ENCODE measurements around the gene EDDM13. TPM values are rescaled to one million over a fixed set of nuclear protein-coding genes. Genes with fewer than 3 reads are reported as not detected.

Gene EDDM13
- total and polyA plus RNA-seq, 2 of the 13 experiments (the other 11 are each of a cell fraction or from before 2014, with no cell fraction given) = not detected

DNA sequence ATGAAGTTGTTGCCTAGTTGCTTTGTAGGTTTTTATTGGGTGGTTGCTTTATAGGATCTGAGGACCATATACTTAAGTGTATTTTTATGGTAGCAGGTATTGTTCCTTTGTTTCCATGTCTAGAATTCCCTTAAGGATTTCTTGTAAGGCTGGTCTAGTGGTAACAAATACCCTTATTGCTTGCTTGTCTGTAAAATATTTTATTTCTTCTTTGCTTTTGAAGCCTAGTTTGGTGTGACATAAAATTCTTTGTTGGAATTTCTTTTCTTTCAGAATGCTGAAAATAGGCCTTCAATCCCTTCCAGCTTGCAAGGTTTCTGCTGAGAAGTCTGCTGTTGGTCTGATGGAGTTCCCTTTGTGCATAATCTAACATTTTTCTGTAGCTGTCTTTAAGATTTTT is 60.1 kb downstream of the EDDM13 start:
- ATAC-seq = no peak
- Histone ChIP-seq H2AFZ (ENCODE audit: low read length) (no peak overlapping the region), H3K9me3 (ENCODE audit: low read length) (peaks cover 6% of the 10 kb centered on the region; the same call in 1 of the 2 replicates), H3K79me2 (ENCODE audit: insufficient read depth, low read length) (no peaks in the 10 kb centered on the region), H3K9ac (ENCODE audit: insufficient read depth, low read depth, low read length) (no peak overlapping the region), H3K4me3 (replicated peaks in 1 of 3; ENCODE audit: insufficient read depth in 1 of 3, low read depth in 2 of 3, low read length in 3 of 3) (no peak overlapping the region), H3K36me3 (replicated peaks in 1 of 2; ENCODE audit: control insufficient read depth in 1 of 2, insufficient read depth in 2 of 2, low read length in 2 of 2) (no peaks in the 10 kb centered on the region), H3K27ac (ENCODE audit: extremely low read length, insufficient read depth, low read length) (no peak overlapping the region), H3K4me2 (ENCODE audit: low read depth, low read length) (no peak overlapping the region), H4K20me1 (ENCODE audit: insufficient read depth, low read length) (no peaks in the 10 kb centered on the region), H3K4me1 (ENCODE audit: insufficient read depth, low read length) (no peaks in the 10 kb centered on the region; the same call in 1 of the 2 replicates), H3K27me3 (ENCODE audit: control insufficient read depth in 1 of 2, insufficient read depth in 2 of 2, low read length in 2 of 2) (no peaks in the 10 kb centered on the region)
- intact Hi-C loops (cut with micrococcal nuclease; ENCODE audit: unreplicated experiment) (loop anchor here (1.0 kb wide), 2 partner anchors 79 to 256 kb away; no protein-coding TSS in a partner anchor), in situ Hi-C loops (cut with HindIII; ENCODE audit: extremely low pct_ligation_motif_present, low pct_unique_long_range_greater_than_20kb) (loop anchor here (5.0 kb wide), 1 partner anchor 80 kb away; no protein-coding TSS in a partner anchor)
- FAIRE-seq = no peak
- DNase-seq (ENCODE audit: low spot score) = no peak
- ChIA-PET CTCF (ENCODE audit: low intra/inter-chr PET ratio, low total read pairs) (interaction anchor here (1.2 to 2.4 kb wide), 5 partner anchors 18 to 266 kb away, joined by 4 to 46 read pairs (median 15); partner anchors contain the start of gene ZSCAN5A), POLR2A (interaction anchor here (1.2 kb wide), 2 partner anchors 35 to 79 kb away, joined by 4 to 7 read pairs; no protein-coding TSS in a partner anchor)
- TF ChIP-seq ZSCAN22 (CRISPR knock-in tag; IDR thresholded peaks at IDR 0.05) (no peak), ZNF205 (CRISPR knock-in tag; IDR thresholded peaks at IDR 0.05) (no peak), ATAD3A (CRISPR knock-in tag; IDR thresholded peaks at IDR 0.05) (no peak), ZNF337 (CRISPR knock-in tag; IDR thresholded peaks at IDR 0.05; ENCODE audit: borderline replicate concordance, low read depth) (peak; percentile 77; the same call in 1 of the 2 replicates)
- no TSS peak for BruUV-seq (replicated peaks)

DNA sequence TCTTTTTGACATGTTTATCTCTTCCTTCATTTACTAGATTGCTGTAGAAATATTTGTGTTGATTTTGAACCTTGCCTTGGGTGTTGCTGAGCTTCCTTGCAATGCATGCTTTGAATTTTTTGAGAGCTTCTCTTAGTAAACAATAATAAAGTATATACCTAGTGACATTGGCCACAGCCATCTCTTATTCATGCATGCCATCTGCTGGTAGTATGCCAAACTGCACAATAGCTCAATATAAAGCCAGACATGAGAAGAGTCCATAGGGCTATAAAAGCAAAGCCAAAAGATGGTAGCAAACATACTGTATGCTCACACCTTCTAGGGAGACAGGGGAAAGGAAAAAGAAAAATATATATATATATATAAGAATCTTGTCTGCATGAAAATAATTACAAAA is 61.0 kb downstream of the EDDM13 start:
- no TSS peak for BruUV-seq (replicated peaks)
- in situ Hi-C loops (cut with HindIII; ENCODE audit: extremely low pct_ligation_motif_present, low pct_unique_long_range_greater_than_20kb) = loop anchor here (5.0 kb wide), 1 partner anchor 81 kb away; no protein-coding TSS in a partner anchor

More for the DNA sequence above, 61.0 kb downstream of the EDDM13 start:
- H3K4me2 ChIP-seq (ENCODE audit: low read depth, low read length) = no peak overlapping the region
- no peaks in the 10 kb centered on the region for H3K36me3 ChIP-seq (replicated peaks in 1 of 2; ENCODE audit: control insufficient read depth in 1 of 2, insufficient read depth in 2 of 2, low read length in 2 of 2)
- ATAC-seq (peak; percentile 69), DNase-seq (ENCODE audit: low spot score) (peak; percentile 67), FAIRE-seq (peak; percentile 70)
- ChIA-PET CTCF (ENCODE audit: low intra/inter-chr PET ratio, low total read pairs) (interaction anchor here (0.9 to 2.4 kb wide), 6 partner anchors 19 to 267 kb away, joined by 4 to 46 read pairs (median 14); partner anchors contain the start of gene ZSCAN5A), POLR2A (interaction anchor here (1.1 to 1.2 kb wide), 4 partner anchors 19 to 254 kb away, joined by 4 to 7 read pairs (median 4); partner anchors contain the start of gene ZSCAN5A)
- no peaks in the 10 kb centered on the region for H4K20me1 ChIP-seq (ENCODE audit: insufficient read depth, low read length)
- no peak overlapping the region for H3K4me3 ChIP-seq (replicated peaks in 1 of 3; ENCODE audit: insufficient read depth in 1 of 3, low read depth in 2 of 3, low read length in 3 of 3)
- no peaks in the 10 kb centered on the region for H3K27me3 ChIP-seq (ENCODE audit: control insufficient read depth in 1 of 2, insufficient read depth in 2 of 2, low read length in 2 of 2)
- H3K79me2 ChIP-seq (ENCODE audit: insufficient read depth, low read length) = no peaks in the 10 kb centered on the region
- H3K9ac ChIP-seq (ENCODE audit: insufficient read depth, low read depth, low read length) = no peak overlapping the region
- no peaks in the 10 kb centered on the region; the same call in 1 of the 2 replicates for H3K4me1 ChIP-seq (ENCODE audit: insufficient read depth, low read length)
- no peak overlapping the region for H2AFZ ChIP-seq (ENCODE audit: low read length)
- H3K9me3 ChIP-seq (ENCODE audit: low read length) = peaks cover 6% of the 10 kb centered on the region; the same call in 1 of the 2 replicates
- intact Hi-C loops (cut with micrococcal nuclease; ENCODE audit: unreplicated experiment) = loop anchor here (1.0 kb wide), 2 partner anchors 80 to 257 kb away; no protein-coding TSS in a partner anchor
- H3K27ac ChIP-seq (ENCODE audit: extremely low read length, insufficient read depth, low read length) = no peak overlapping the region
- TF ChIP-seq, protein P1, sequence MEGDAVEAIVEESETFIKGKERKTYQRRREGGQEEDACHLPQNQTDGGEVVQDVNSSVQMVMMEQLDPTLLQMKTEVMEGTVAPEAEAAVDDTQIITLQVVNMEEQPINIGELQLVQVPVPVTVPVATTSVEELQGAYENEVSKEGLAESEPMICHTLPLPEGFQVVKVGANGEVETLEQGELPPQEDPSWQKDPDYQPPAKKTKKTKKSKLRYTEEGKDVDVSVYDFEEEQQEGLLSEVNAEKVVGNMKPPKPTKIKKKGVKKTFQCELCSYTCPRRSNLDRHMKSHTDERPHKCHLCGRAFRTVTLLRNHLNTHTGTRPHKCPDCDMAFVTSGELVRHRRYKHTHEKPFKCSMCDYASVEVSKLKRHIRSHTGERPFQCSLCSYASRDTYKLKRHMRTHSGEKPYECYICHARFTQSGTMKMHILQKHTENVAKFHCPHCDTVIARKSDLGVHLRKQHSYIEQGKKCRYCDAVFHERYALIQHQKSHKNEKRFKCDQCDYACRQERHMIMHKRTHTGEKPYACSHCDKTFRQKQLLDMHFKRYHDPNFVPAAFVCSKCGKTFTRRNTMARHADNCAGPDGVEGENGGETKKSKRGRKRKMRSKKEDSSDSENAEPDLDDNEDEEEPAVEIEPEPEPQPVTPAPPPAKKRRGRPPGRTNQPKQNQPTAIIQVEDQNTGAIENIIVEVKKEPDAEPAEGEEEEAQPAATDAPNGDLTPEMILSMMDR (CRISPR knock-in tag; IDR thresholded peaks at IDR 0.05) = peak; percentile 83
- TF ChIP-seq ZNF747 (CRISPR knock-in tag; IDR thresholded peaks at IDR 0.05; ENCODE audit: borderline replicate concordance) (no peak), RAD21 (CRISPR knock-in tag; IDR thresholded peaks at IDR 0.05) (peak; percentile 78), ZNF775 (CRISPR knock-in tag; IDR thresholded peaks at IDR 0.05; ENCODE audit: borderline replicate concordance) (no peak), STAG1 (CRISPR knock-in tag; IDR thresholded peaks at IDR 0.05) (peak; percentile 86), SMC3 (IDR thresholded peaks at IDR 0.05; ENCODE audit: low read length) (peak; percentile 90)
- TF ChIP-seq, protein P2, sequence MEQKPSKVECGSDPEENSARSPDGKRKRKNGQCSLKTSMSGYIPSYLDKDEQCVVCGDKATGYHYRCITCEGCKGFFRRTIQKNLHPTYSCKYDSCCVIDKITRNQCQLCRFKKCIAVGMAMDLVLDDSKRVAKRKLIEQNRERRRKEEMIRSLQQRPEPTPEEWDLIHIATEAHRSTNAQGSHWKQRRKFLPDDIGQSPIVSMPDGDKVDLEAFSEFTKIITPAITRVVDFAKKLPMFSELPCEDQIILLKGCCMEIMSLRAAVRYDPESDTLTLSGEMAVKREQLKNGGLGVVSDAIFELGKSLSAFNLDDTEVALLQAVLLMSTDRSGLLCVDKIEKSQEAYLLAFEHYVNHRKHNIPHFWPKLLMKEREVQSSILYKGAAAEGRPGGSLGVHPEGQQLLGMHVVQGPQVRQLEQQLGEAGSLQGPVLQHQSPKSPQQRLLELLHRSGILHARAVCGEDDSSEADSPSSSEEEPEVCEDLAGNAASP (CRISPR knock-in tag; IDR thresholded peaks at IDR 0.05; ENCODE audit: borderline replicate concordance) = peak; percentile 25; the same call in 1 of the 2 replicates
- TF ChIP-seq, protein P3, sequence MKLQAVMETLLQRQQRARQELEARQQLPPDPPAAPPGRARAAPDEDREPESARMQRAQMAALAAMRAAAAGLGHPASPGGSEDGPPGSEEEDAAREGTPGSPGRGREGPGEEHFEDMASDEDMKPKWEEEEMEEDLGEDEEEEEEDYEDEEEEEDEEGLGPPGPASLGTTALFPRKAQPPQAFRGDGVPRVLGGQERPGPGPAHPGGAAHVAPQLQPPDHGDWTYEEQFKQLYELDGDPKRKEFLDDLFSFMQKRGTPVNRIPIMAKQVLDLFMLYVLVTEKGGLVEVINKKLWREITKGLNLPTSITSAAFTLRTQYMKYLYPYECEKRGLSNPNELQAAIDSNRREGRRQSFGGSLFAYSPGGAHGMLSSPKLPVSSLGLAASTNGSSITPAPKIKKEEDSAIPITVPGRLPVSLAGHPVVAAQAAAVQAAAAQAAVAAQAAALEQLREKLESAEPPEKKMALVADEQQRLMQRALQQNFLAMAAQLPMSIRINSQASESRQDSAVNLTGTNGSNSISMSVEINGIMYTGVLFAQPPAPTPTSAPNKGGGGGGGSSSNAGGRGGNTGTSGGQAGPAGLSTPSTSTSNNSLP (IDR thresholded peaks at IDR 0.05; ENCODE audit: low read depth, low read length) = peak; percentile 75
